Measurements from ENCODE around the gene ADAMTS12.

The ADAMTS12 gene

GRCh38 chr5:33737284-33737683 lies 154.5 kb downstream of the ADAMTS12 start:
- TF ChIP-seq CTCF (IDR thresholded peaks at IDR 0.05; ENCODE audit: low read depth, low read length), result no peak
- no peak overlapping the region for H3K4me3 ChIP-seq (ENCODE audit: low read depth, low read length)

GRCh38 chr5:33736510-33736909 lies 155.3 kb downstream of the ADAMTS12 start:
- H3K4me3 ChIP-seq (ENCODE audit: low read depth, low read length), result no peak overlapping the region
- no peak for TF ChIP-seq CTCF (IDR thresholded peaks at IDR 0.05; ENCODE audit: low read depth, low read length)

GRCh38 chr5:33735072-33735471 lies 156.7 kb downstream of the ADAMTS12 start:
- TF ChIP-seq CTCF (IDR thresholded peaks at IDR 0.05; ENCODE audit: low read depth, low read length), result no peak
- H3K4me3 ChIP-seq (ENCODE audit: low read depth, low read length), result no peak overlapping the region

GRCh38 chr5:33734537-33734936 lies 157.3 kb downstream of the ADAMTS12 start:
- no peak for TF ChIP-seq CTCF (IDR thresholded peaks at IDR 0.05; ENCODE audit: low read depth, low read length)
- no peak overlapping the region for H3K4me3 ChIP-seq (ENCODE audit: low read depth, low read length)

DNA sequence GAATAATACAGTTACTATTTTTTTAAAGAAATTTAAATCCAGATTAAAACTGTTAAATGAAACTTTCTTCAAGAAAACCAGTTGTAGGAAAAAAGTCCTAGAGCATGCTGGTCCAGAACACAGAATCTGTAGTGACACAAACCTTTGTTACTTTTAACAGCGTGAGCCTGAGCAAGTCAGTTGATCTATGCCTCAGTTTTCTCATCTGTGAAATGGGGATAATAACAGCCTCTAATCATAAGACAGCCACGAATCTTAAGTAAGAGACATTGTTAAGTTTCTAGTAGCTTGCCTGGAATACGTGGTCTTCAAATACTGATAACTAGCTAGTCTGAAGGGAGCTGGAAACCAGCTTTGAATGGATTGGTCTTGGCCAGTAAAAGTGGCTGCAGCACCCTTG lies 158.6 kb downstream of the ADAMTS12 start:
- no peak for TF ChIP-seq CTCF (IDR thresholded peaks at IDR 0.05; ENCODE audit: low read depth, low read length)
- H3K4me3 ChIP-seq (ENCODE audit: low read depth, low read length), result no peak overlapping the region

DNA sequence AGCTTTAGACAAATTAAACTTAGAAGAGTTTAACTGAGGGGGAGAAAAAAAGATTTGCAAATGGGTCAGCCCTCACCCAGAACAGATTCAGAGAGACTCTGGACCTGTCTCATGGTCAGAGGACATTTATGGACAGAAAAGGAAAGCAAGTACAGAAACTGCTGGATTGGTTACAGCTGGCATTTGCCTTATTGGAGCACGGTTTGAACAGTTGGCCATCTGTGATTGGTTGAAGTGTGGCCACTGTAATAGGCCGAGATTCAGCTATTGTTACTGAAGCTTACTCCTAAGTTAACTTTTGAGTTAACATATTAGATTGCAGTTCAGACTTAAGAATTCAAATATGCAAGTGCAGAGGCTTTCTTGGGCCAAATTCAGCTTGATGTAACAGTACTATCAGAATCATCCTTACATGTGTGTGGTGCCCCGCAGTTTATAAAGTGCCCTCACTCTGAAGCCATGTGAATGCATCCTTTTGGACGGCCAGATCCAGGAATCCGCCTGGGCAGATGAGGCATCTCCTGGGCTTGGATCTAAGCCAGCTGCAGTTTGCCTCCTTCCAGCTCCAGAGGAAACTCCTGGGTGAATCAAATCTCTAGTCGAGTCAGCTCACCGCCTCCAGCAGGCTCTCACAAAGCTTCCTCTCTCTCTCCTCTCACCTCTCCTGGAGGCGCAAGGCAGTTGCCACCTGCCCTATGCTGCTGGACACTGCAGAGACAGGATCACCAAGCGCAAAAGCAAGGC lies 165.2 kb downstream of the ADAMTS12 start:
- TF ChIP-seq CTCF (IDR thresholded peaks at IDR 0.05; ENCODE audit: low read depth, low read length), result no peak
- H3K4me3 ChIP-seq (ENCODE audit: low read depth, low read length), result no peak overlapping the region

- TF ChIP-seq CTCF (IDR thresholded peaks at IDR 0.05; ENCODE audit: low read depth, low read length), result no peak
- H3K4me3 ChIP-seq (ENCODE audit: low read depth, low read length), result no peak overlapping the region
Measured at GRCh38 chr5:33725806-33726205, 166.0 kb downstream of the ADAMTS12 start.
